AG10803 (cell line): Measurements from ENCODE around the gene TP73.

ENCODE experiments used
- DNase-seq: peaks from one replicate; pipeline ENCODE4 v3.0.0; 2010; ENCODE audit warnings: low read depth
- H3K4me3 ChIP-seq: 2 replicates; pipeline ENCODE4 v1.5.1; 2011; ENCODE audit warnings: mild to moderate bottlenecking, low read length, control low read depth
- TF ChIP-seq, protein P1 (sequence below): conservative IDR thresholded peaks from 2 replicates; pipeline ENCODE4 v1.5.1; 2011; ENCODE audit warnings: mild to moderate bottlenecking, low read length, control low read depth, inconsistent platforms

The TP73 gene

DNA sequence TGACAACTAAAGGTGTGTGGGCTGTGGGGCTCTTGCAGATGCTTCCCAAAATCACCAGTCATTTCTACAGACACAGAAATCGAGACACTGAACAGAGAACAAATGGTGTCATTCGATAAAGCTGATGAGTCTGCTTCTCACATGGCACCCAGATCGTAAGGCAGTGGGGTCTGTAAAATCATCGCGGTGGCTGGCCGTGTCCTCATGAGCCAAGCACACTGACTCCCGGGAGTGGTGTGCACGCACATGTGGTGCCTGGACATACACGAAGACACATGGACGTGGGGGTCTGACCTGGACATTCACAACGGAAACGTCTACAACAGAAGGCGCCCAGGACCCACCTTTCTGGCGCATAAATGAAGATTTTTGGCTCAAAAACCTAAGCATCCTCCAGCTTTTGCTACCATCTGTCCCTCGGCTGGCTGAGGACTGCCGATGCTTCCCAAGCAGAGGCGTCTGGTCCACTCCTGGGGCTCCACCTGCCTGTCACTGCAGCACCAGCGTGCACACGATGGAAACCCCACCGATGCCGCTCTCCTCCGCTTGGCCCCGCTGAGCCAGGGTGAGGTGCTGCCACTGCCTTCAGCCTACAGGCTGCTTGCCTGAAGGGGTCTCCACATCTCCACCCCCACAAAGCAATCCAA, 127.1 kb downstream of the TP73 start:
- no peak for DNase-seq

DNA sequence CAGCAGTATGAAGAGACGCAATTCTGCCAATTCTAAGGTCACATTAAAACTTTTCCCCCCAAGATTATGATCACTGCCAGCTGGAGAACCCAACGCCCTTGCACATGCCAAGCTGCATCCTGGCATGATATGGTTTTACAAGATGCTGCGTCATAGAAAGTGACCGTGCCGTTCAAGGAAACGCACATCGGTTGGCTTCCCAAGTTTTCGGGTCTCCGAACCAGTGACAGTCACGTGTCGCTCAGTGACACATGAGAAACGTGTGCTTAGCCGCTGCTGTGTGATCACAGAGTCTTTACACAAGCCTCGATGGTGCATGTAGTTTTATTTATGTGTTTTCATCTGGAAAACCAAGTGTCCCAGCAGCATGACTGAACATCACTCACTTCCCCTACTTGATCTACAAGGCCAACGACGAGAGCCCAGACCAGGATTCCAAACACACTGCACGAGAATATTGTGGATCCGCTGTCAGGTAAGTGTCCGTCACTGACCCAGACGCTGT, 127.6 kb downstream of the TP73 start:
- no peak for DNase-seq
- no peak overlapping the region for H3K4me3 ChIP-seq
- TF ChIP-seq, protein P1, sequence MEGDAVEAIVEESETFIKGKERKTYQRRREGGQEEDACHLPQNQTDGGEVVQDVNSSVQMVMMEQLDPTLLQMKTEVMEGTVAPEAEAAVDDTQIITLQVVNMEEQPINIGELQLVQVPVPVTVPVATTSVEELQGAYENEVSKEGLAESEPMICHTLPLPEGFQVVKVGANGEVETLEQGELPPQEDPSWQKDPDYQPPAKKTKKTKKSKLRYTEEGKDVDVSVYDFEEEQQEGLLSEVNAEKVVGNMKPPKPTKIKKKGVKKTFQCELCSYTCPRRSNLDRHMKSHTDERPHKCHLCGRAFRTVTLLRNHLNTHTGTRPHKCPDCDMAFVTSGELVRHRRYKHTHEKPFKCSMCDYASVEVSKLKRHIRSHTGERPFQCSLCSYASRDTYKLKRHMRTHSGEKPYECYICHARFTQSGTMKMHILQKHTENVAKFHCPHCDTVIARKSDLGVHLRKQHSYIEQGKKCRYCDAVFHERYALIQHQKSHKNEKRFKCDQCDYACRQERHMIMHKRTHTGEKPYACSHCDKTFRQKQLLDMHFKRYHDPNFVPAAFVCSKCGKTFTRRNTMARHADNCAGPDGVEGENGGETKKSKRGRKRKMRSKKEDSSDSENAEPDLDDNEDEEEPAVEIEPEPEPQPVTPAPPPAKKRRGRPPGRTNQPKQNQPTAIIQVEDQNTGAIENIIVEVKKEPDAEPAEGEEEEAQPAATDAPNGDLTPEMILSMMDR, result no peak

More for the DNA sequence above, 127.1 kb downstream of the TP73 start:
- H3K4me3 ChIP-seq, result no peak overlapping the region
- TF ChIP-seq, protein P1, result no peak

DNA sequence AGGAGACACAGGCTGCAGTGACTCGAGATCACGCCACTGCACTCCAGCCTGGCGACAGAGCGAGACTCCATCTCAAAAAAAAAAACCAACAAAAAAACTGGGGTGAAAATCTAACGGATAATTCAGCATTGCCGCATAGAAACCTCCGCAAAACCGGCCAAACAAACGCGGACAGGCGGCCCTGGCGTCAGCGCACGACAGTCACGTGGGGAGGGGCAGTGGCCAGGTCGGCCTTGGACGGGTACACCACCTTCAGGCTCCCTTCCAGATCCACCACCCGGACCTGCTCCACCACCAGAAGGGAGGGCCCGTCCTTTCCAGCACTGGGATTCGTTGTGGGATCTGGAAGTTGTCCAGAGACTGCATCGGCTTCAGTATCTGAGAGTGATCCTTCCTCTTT, 128.6 kb downstream of the TP73 start:
- TF ChIP-seq, protein P1, result no peak
- DNase-seq, result no peak
- H3K4me3 ChIP-seq, result no peak overlapping the region

DNA sequence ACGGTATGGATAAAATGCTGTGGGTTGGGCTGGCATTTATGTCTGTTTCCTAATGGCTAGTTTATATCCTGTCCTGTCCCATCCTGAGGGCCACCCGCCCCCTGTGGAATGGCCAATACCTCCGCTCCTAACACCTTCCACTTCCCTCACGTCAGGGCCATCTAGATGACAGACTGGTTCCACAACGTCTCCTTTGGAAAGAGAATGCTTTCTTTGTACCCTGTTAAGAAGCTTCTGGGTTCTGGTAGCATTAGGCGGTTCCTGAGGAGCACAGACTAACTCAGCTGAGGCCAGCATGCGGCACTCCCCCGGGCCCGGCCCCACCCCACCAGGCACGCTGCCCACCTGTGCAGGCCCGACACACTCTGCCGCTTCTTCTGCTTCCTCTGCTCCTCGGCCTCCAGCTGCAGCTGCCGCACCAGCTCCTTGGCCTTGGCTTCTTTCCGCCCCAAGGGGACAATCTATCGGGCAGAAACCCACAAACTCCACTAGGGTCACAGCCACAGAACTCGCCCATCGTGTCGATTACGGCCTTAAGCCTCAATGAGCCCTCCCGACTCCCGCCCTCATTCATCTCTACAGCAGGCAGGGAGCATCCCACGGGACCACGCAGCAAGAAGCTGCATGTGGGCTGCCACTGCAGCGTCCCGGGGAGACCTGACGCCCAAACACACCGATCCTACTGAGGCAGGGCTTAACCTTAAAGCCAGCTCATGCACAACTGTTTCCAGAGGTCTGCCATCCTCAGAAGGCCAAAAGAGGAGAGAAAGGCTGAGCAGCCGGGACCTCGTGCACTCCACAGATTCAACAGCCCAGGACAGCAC, 131.5 kb downstream of the TP73 start:
- DNase-seq, result no peak
- no peak overlapping the region for H3K4me3 ChIP-seq
- TF ChIP-seq, protein P1, result no peak

DNA sequence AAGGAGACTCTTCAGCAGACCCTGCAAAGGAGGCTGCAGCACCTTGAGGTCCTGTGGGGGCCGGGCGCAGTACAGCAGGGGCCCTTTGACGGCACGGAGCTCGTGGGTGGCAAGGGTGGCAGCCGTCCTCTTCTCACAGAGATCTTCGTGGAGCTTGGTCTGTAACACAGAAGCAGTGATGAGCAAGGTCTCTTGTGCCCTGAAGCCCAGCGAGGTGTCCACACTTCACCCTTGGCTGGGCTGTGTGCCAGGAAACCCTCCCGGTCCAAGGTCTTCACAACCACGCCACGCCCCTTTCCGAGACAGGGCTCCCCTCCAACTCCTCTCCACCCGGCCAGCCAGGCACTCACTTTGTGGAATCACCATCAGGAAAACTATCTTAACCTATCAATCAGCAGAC, 132.7 kb downstream of the TP73 start:
- TF ChIP-seq, protein P1, result no peak
- no peak overlapping the region for H3K4me3 ChIP-seq
- no peak for DNase-seq

DNA sequence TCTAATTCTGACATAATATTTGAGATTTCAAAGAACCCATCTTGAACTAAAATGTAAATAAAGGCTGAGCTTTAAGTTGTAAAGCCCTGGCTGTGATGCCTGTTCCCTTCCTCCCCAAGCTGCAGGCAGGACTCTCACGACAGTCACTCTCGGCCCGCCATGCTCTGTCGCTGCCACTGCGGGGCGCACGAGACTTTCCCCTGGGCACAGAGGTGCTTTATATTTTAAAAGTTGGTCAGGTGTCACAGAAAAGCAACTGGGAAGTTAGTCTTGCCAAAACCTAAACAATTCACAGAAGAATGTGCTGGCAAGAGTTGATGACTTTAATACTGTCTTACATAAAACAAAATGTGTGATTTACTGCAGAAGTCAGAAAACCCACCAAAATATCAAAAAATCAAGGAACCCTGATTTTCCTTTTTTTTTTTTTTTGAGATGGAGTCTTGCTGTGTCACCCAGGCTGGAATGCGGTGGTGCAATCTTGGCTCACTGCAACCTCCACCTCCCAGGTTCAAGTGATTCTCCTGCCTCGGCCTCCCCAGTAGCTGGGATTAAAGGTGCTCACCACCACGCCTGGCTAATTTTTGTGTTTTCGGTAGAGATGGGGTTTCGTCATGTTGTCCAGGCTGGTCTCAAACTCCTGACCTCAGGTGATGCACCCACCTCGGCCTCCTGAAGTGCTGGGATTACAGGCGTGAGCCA, 133.3 kb downstream of the TP73 start:
- H3K4me3 ChIP-seq, result no peak overlapping the region
- no peak for DNase-seq
- TF ChIP-seq, protein P1, result no peak
